GM12892 (cell line): ENCODE results near the gene CDH18.

Experiments used
- DNase-seq: peaks from one replicate; pipeline ENCODE4 v3.0.0; 2011; ENCODE audit not compliant: insufficient read length
- FAIRE-seq: peaks from 2 replicates; lab custom pipeline; 2011; peaks lifted over from hg19 to GRCh38; lab: Jason Lieb, UNC
- POLR2A ChIP-seq: IDR thresholded peaks from 2 replicates; pipeline ENCODE4 v1.6.1; 2011; ENCODE audit warnings: low read depth, low read length, control low read depth
- POLR2AphosphoS5 ChIP-seq: IDR thresholded peaks from 2 replicates; pipeline ENCODE4 v1.6.1; 2011; ENCODE audit warnings: low read depth, low read length, control low read depth
- TAF1 ChIP-seq: IDR thresholded peaks from 2 replicates; pipeline ENCODE4 v1.6.1; 2011; ENCODE audit warnings: low read depth, mild to moderate bottlenecking, control low read depth, low read length, borderline replicate concordance

Gene CDH18

GRCh38 chr5:19701731-19702130 lies 286.3 kb downstream of the CDH18 start:
- DNase-seq (no peak), FAIRE-seq (no peak)
- TF ChIP-seq TAF1 (no peak), POLR2A (no peak), POLR2AphosphoS5 (no peak)

GRCh38 chr5:19694949-19695611 lies 292.9 kb downstream of the CDH18 start:
- no peak for FAIRE-seq
- DNase-seq, result no peak
- TF ChIP-seq TAF1, result no peak
- TF ChIP-seq POLR2A, result no peak
- TF ChIP-seq POLR2AphosphoS5, result no peak

- FAIRE-seq (no peak), DNase-seq (no peak)
- TF ChIP-seq POLR2A, result no peak
- TF ChIP-seq POLR2AphosphoS5, result no peak
These were observed 297.0 kb downstream of the CDH18 start for GRCh38 chr5:19690978-19691377.

DNA sequence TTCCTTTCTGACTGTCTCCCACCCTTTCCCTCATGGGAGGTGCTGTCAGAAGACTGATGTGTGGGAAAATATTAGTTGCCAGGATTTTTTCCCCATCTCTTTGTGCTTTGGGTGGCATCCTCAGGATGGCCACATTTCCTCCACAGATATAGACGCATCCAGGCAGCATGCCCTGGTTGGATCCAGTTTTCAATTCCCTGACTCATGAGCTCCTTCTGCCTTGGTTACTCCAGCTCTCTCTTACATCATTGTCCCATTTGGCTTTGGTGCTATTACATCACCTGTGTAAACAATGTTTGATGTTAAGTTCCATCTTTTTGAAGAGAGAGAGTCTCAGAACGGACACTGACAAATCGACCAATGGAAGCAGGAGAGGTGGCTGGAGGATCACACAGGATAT lies 302.5 kb downstream of the CDH18 start:
- no peak for FAIRE-seq
- no peak for DNase-seq
- TF ChIP-seq TAF1 (no peak), POLR2A (no peak), POLR2AphosphoS5 (no peak)

DNA sequence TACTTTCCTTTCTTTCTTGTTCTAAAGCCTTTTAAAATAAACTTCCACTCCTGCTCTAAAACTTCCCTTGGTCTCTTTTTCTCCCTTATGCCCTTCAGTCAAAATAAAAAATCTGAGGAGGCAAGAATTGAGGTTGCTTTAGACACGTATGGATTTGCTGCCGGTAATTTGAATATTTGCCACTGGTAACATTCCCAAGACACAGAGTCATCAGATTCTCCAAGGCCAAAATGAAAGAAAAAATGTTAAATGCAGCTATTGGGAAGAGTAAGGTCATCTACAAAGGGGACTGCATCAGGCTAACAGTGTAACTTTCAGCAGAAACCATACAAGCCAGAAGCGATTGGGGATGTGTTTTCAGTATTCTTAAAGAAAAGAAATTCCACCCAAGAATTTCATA lies 311.1 kb downstream of the CDH18 start:
- FAIRE-seq, result no peak
- DNase-seq, result no peak

GRCh38 chr5:19660679-19661078 lies 327.3 kb downstream of the CDH18 start:
- no peak for FAIRE-seq
- TF ChIP-seq POLR2A (no peak), TAF1 (no peak), POLR2AphosphoS5 (no peak)
- no peak for DNase-seq

More for the DNA sequence above, 311.1 kb downstream of the CDH18 start:
- TF ChIP-seq POLR2A, result no peak
- TF ChIP-seq TAF1, result no peak
- no peak for TF ChIP-seq POLR2AphosphoS5

- FAIRE-seq, result no peak
- TF ChIP-seq POLR2AphosphoS5, result no peak
- TF ChIP-seq POLR2A, result no peak
- no peak for TF ChIP-seq TAF1
These were observed 332.4 kb downstream of the CDH18 start for GRCh38 chr5:19655627-19656026.

GRCh38 chr5:19638461-19638860 lies 349.5 kb downstream of the CDH18 start:
- FAIRE-seq (no peak), DNase-seq (no peak)
- no peak for TF ChIP-seq POLR2A
- no peak for TF ChIP-seq POLR2AphosphoS5
- TF ChIP-seq TAF1, result no peak

More at GRCh38 chr5:19655627-19656026, 332.4 kb downstream of the CDH18 start:
- no peak for DNase-seq

DNA sequence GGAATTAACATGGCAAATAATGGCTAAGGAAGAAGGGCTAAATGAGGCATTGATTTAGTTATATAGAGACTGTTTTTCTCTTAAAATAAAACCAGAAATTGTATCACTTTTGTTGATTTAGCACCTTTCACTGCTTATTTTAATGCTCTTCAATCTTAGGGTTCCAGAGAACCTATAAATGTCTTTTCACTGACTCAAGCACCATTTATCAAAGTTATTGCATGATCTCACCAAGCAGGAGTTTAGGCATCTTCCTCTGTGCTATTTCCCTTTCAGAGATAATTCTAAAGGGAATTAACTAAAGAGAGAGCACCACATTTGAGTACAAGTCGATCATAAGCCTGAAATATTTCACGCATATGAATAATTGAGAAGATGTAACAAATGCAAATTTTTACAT lies 357.1 kb downstream of the CDH18 start:
- no peak for DNase-seq
- TF ChIP-seq POLR2AphosphoS5, result no peak
- TF ChIP-seq TAF1, result no peak
- TF ChIP-seq POLR2A, result no peak
- FAIRE-seq, result no peak

DNA sequence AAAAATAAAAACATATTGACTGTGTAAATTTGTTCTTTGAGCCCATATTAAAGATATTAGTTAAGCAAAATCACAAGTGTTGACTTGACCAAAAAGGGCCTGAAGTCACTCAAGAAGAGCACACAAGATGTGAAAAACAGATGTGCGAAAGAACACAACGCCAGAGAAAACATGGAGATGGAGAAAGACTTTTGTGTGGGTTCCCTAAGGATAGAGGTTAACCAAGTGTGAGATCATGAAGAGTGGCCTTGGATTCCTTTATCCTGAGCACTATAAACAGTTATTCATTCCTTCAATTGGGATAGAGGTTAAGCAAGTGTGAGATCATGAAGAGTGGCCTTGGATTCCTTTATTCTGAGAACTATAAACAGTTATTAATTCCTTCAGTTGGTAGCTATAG lies 361.8 kb downstream of the CDH18 start:
- TF ChIP-seq TAF1, result no peak
- no peak for TF ChIP-seq POLR2A
- no peak for TF ChIP-seq POLR2AphosphoS5
- DNase-seq (no peak), FAIRE-seq (no peak)

DNA sequence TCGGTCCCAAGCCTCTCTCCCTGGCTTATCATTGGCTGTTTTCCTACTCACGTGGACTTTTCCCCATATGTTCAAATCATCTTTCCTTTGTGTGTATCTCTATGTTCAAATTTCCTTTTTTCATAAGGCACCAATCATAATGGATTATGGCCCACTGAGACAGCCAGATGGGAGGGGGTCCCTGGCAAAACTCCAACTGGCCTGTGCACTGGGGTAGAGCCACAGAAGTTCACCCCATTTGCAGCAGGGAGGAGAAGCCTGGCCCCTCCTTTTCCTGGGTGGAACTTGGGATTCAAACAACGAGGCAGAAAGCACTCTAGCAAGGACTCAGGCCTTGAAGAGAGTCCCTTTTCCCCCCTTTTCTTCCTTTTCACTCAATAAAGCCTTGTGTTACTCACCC lies 362.4 kb downstream of the CDH18 start:
- FAIRE-seq (no peak), DNase-seq (no peak)
- no peak for TF ChIP-seq TAF1
- TF ChIP-seq POLR2AphosphoS5, result no peak
- TF ChIP-seq POLR2A, result no peak

- FAIRE-seq, result no peak
These were observed 368.4 kb downstream of the CDH18 start for GRCh38 chr5:19619571-19619970.

More at GRCh38 chr5:19619571-19619970, 368.4 kb downstream of the CDH18 start:
- DNase-seq, result no peak
- TF ChIP-seq POLR2AphosphoS5 (no peak), TAF1 (no peak), POLR2A (no peak)
